C4-2B (cell line): Measurements from ENCODE around the gene VIM.

Source experiments
- ZFX ChIP-seq: fragments of 450-650 bp; IDR thresholded peaks from 2 replicates; pipeline ENCODE4 v1.6.1; 2017
- TF ChIP-seq, protein P1 (sequence below): fragments of 450-650 bp; conservative IDR thresholded peaks from 2 replicates; pipeline ENCODE4 v1.5.1; 2017; ENCODE audit warnings: mild to moderate bottlenecking

DNA sequence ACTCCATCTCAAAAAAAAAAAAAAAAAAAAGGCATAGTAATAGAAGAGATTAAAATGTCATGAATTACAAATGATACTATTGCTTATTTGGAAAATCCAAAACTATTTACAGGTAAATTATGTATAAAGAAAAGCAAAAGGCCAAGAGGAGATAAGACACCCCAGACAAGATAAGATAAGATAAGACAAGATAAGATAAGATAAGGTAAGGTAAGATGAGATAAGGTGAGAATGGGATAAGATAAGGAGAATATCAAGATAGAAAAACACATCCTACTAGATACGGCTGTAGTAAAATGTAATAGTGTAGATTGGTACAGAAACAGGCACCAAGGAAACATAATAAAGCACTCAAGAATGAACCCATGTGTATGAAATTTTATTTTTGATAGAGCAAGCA, 20.9 kb downstream of the VIM start:
- TF ChIP-seq ZFX = no peak
- TF ChIP-seq, protein P1, sequence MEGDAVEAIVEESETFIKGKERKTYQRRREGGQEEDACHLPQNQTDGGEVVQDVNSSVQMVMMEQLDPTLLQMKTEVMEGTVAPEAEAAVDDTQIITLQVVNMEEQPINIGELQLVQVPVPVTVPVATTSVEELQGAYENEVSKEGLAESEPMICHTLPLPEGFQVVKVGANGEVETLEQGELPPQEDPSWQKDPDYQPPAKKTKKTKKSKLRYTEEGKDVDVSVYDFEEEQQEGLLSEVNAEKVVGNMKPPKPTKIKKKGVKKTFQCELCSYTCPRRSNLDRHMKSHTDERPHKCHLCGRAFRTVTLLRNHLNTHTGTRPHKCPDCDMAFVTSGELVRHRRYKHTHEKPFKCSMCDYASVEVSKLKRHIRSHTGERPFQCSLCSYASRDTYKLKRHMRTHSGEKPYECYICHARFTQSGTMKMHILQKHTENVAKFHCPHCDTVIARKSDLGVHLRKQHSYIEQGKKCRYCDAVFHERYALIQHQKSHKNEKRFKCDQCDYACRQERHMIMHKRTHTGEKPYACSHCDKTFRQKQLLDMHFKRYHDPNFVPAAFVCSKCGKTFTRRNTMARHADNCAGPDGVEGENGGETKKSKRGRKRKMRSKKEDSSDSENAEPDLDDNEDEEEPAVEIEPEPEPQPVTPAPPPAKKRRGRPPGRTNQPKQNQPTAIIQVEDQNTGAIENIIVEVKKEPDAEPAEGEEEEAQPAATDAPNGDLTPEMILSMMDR = no peak
